Measurements from ENCODE around the gene PTPRM. TPM values are rescaled to one million over a fixed set of nuclear protein-coding genes. Genes with fewer than 3 reads are reported as not detected.

The PTPRM gene
- total and polyA plus RNA-seq, 2 of the 8 experiments (the other 6 are each of a cell fraction or from before 2014, with no cell fraction given), result 4.1 to 7.0 TPM

DNA sequence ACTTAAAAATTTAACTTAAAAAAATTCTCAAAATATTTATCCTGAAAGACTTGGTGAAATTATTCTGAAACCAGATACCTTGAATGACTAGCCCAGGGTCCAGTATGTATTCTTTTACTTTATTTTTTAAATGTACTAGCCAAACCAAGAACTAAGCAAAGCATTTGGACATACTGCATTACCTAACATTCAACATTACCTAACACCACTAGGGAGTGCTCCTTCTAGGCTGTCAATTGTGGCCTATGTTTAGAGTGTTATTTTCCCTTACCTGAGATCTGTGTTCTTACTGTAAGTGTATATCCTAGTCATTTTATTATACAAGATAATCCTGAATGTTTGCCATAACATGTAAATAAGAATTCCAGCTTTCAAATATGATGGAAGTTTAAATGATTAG, 496.6 kb downstream of the PTPRM start:
- no peaks in the 10 kb centered on the region for H3K79me1 ChIP-seq (ENCODE audit: low read depth, low read length)
- no peak overlapping the region for H2AK5ac ChIP-seq (ENCODE audit: low read depth, low read length)
- H4K5ac ChIP-seq (ENCODE audit: insufficient read length, low read depth, low read length), result no peak overlapping the region
- H3K56ac ChIP-seq (replicated peaks; ENCODE audit: insufficient read length, low read depth, low read length), result no peak overlapping the region
- no peaks in the 10 kb centered on the region for H3K36me3 ChIP-seq (ENCODE audit: control insufficient read depth in 2 of 4, insufficient read depth in 4 of 4, low read length in 3 of 4)
- FAIRE-seq, result no peak
- H3K9me3 ChIP-seq (ENCODE audit: insufficient read depth in 2 of 2, low read depth in 1 of 2, low read length in 1 of 2), result no peaks in the 10 kb centered on the region
- H4K91ac ChIP-seq (replicated peaks; ENCODE audit: insufficient read length, low read length), result no peak overlapping the region
- H3K27me3 ChIP-seq (replicated peaks in 1 of 4; ENCODE audit: control insufficient read depth in 3 of 4, extremely low read depth in 1 of 4, insufficient read depth in 3 of 4, low read length in 3 of 4), result no peaks in the 10 kb centered on the region
- H3K4me2 ChIP-seq (ENCODE audit: insufficient read depth in 1 of 2, low read depth in 2 of 2, low read length in 2 of 2), result no peak overlapping the region
- no peak overlapping the region for H2BK5ac ChIP-seq (ENCODE audit: low read depth, low read length)
- ChIA-PET CTCF (ENCODE audit: partially characterized antibody) (interaction anchor here (1.0 kb wide), 1 partner anchor 22 kb away, joined by 3 read pairs; no protein-coding TSS in a partner anchor), POLR2A (ENCODE audit: partially characterized antibody) (interaction anchor here (0.6 kb wide), 1 partner anchor 1861 kb away, joined by 4 read pairs; no protein-coding TSS in a partner anchor)
- H3K4me3 ChIP-seq (ENCODE audit: extremely low read depth in 1 of 4, insufficient read depth in 2 of 4, low read depth in 3 of 4, low read length in 4 of 4), result peak overlapping the region in 1 of 4 experiments; percentile 49; a peak in 1 of 8 replicates
- H4K20me1 ChIP-seq (replicated peaks in 1 of 2; ENCODE audit: control insufficient read depth in 1 of 2, insufficient read depth in 2 of 2, low read length in 2 of 2), result no peaks in the 10 kb centered on the region
- H2BK12ac ChIP-seq (ENCODE audit: low read depth, low read length), result no peak overlapping the region
- no peak overlapping the region for H2BK15ac ChIP-seq (ENCODE audit: low read length)
- H3K79me2 ChIP-seq (ENCODE audit: control insufficient read depth in 1 of 2, insufficient read depth in 2 of 2, low read length in 2 of 2), result no peaks in the 10 kb centered on the region
- no peak for DNase-seq (ENCODE audit: low read depth in 1 of 2, low spot score in 2 of 2)
- no peak overlapping the region for H3K4ac ChIP-seq (replicated peaks; ENCODE audit: insufficient read length, low read depth, low read length)
- no peak overlapping the region for H4K8ac ChIP-seq (ENCODE audit: extremely low read depth, insufficient read depth, low read length)
- H3K14ac ChIP-seq (ENCODE audit: insufficient read length), result no peak overlapping the region
- no peak overlapping the region for H3K23ac ChIP-seq (ENCODE audit: insufficient read length)
- H2AFZ ChIP-seq (ENCODE audit: low read length), result no peak overlapping the region
- no peak overlapping the region for H3K18ac ChIP-seq (ENCODE audit: extremely low read depth, low read length)
- no peak overlapping the region for H2BK20ac ChIP-seq (ENCODE audit: low read length)
- H3K23me2 ChIP-seq (ENCODE audit: low read depth, low read length), result no peaks in the 10 kb centered on the region
- no peak overlapping the region for H2BK120ac ChIP-seq (replicated peaks; ENCODE audit: low read depth, low read length)
- H3K27ac ChIP-seq (ENCODE audit: low read depth, low read length), result no peak overlapping the region
- peaks cover 0 to 16% (median 3%) of the 10 kb centered on the region in 4 experiments; a peak in 3 of 7 replicates for H3K4me1 ChIP-seq (replicated peaks in 1 of 4; ENCODE audit: control insufficient read depth in 3 of 4, insufficient read depth in 4 of 4, low read length in 3 of 4)
- H3K9ac ChIP-seq (replicated peaks in 1 of 4; ENCODE audit: extremely low read depth in 1 of 4, low read depth in 3 of 4, low read length in 3 of 4), result no peak overlapping the region
- TF ChIP-seq, protein P1, sequence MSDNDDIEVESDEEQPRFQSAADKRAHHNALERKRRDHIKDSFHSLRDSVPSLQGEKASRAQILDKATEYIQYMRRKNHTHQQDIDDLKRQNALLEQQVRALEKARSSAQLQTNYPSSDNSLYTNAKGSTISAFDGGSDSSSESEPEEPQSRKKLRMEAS (IDR thresholded peaks at IDR 0.05), result no peak
- TF ChIP-seq RXRA (IDR thresholded peaks at IDR 0.05; ENCODE audit: insufficient read depth, low read depth, low read length), result no peak
- no peak for TF ChIP-seq POLR2AphosphoS5 (IDR thresholded peaks at IDR 0.05; ENCODE audit: low read depth, low read length)
- no peak for TF ChIP-seq CBX5 (IDR thresholded peaks at IDR 0.05; ENCODE audit: low read depth, low read length)
- no peak for TF ChIP-seq CBX8 (IDR thresholded peaks at IDR 0.05; ENCODE audit: borderline replicate concordance, low read depth, low read length)
- no peak for TF ChIP-seq SIRT6 (IDR thresholded peaks at IDR 0.05; ENCODE audit: low read length)
- TF ChIP-seq TBP (IDR thresholded peaks at IDR 0.05; ENCODE audit: low read depth, low read length), result no peak
- TF ChIP-seq, protein P2, sequence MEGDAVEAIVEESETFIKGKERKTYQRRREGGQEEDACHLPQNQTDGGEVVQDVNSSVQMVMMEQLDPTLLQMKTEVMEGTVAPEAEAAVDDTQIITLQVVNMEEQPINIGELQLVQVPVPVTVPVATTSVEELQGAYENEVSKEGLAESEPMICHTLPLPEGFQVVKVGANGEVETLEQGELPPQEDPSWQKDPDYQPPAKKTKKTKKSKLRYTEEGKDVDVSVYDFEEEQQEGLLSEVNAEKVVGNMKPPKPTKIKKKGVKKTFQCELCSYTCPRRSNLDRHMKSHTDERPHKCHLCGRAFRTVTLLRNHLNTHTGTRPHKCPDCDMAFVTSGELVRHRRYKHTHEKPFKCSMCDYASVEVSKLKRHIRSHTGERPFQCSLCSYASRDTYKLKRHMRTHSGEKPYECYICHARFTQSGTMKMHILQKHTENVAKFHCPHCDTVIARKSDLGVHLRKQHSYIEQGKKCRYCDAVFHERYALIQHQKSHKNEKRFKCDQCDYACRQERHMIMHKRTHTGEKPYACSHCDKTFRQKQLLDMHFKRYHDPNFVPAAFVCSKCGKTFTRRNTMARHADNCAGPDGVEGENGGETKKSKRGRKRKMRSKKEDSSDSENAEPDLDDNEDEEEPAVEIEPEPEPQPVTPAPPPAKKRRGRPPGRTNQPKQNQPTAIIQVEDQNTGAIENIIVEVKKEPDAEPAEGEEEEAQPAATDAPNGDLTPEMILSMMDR (IDR thresholded peaks at IDR 0.05; ENCODE audit: control extremely low read depth in 1 of 3, insufficient read depth in 1 of 3, low read depth in 1 of 3, low read length in 3 of 3), result peak in 1 of 3 experiments; percentile 6; a peak in 1 of 4 replicates
- TF ChIP-seq, protein P3, sequence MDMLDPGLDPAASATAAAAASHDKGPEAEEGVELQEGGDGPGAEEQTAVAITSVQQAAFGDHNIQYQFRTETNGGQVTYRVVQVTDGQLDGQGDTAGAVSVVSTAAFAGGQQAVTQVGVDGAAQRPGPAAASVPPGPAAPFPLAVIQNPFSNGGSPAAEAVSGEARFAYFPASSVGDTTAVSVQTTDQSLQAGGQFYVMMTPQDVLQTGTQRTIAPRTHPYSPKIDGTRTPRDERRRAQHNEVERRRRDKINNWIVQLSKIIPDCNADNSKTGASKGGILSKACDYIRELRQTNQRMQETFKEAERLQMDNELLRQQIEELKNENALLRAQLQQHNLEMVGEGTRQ (IDR thresholded peaks at IDR 0.05; ENCODE audit: low read length), result no peak
- TF ChIP-seq RAD21 (IDR thresholded peaks at IDR 0.05 in 1 of 2, conservative IDR thresholded peaks at IDR 0.05 in 1 of 2; ENCODE audit: low read depth in 2 of 2, low read length in 2 of 2), result peak; percentile 14 to 23; a peak in 3 of 4 replicates
